NCI-H2081 (cell line): Measurements from ENCODE around the gene ERMP1.
"Not testable (repeated sequence)": the region's sequence is repeated elsewhere in the genome, so short reads cannot be mapped to it uniquely, and the experiment has no call there.

ENCODE experiments used
- DNase-seq, 2 experiments: peaks; one replicate each; lab custom pipeline; 2025; lab: John Stamatoyannopoulos, UW

Gene ERMP1

GRCh38 chr9:5832538-5833529 lies at the start of gene ERMP1:
Gene ERMP1 (minus strand): TSS chr9:5833117. CDS start chr9:5833027, 90 bp downstream.
- peak; percentile 93 for DNase-seq

DNA sequence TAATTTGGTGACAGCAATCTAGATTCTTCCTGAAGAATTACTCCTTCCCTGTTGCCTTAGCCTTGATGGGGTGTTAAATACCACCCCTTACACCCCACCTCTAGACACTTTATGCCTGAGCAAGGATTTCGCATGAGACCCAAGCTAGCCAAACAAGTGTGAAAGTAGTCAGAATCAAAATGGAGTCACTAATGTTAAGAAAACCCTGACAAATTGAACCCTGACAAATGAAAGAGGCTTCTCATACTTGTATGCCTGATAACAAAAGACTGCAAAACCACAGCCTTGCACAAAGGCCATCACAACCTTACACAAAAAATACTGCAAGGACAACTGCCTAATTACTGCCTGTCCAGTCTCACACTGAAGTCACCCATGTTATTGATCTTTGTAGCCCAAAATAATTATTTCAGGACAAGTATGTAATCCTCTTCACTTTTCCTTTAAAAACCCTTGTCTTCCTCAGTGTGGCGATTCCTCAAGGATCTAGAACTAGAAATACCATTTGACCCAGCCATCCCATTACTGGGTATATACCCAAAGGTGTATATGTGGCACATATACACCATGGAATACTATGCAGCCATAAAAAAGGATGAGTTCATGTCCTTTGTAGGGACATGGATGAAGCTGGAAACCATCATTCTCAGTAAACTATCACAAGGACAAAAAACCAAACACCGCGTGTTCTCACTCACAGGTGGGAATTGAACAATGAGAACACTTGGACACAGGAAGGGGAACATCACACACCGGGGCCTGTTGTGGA lies 49.5 kb upstream of the ERMP1 start:
- DNase-seq, result not testable (repeated sequence)

- DNase-seq, result no peak
Measured at GRCh38 chr9:5879419-5880181, 46.7 kb upstream of the ERMP1 start.

GRCh38 chr9:5876711-5877110 lies 43.8 kb upstream of the ERMP1 start:
- no peak for DNase-seq

DNA sequence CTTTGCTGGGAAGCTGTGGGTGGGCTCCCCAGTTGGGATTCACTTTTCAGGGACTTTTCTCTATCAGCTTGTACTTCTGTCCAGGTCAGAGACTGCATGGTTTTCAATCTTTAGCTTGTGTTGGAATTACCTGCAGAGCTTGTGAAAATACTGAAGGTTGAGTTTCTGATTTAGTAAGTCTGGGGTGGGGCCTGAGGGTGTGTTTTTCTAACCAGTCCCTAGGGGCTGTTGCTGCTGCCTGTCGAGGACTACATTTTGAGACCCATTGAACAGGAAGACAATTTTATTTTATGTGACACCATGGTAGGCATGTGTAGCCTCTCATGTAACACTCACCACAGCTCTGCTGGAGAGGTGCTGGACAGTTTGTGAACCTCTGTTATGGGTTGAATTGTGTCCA lies 43.1 kb upstream of the ERMP1 start:
- no peak for DNase-seq

DNA sequence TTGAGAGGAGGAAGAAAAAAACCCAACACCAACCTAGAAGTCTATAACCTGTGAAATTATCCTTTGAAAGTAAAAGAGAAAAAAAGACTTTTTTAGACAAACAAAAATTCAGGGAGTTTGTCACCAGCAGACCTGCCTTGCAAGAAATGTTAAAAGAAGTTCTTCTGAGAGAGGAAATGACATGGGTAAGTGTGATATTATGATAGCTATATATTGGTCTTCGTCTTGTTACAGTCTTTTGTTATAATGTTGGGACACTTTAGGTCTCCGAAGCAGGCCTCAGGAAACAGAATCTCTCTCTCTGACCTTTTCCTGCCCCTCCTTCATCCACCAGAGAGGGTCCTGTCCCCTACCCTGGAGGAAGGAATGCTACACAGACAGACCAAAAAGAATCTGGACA lies 41.1 kb upstream of the ERMP1 start:
- no peak for DNase-seq

DNA sequence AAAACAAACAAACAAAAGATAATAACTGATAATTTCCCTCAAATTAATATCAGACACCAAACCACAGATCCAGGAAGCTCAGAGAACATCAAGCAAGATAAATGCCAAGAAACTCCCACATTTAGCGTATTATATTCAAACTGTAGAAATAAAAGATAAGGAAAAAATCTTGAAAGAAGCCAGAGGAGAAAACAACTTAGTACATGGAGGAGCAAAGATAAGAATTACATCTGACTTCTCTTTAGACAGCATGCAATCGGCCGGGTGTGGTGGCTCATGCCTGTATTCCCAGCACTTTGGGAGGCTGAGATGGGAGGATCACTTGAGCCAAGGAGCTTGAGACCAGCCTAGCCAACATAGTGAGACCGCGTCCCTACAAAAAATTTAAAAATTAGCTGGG lies 40.5 kb upstream of the ERMP1 start:
- no peak for DNase-seq

DNA sequence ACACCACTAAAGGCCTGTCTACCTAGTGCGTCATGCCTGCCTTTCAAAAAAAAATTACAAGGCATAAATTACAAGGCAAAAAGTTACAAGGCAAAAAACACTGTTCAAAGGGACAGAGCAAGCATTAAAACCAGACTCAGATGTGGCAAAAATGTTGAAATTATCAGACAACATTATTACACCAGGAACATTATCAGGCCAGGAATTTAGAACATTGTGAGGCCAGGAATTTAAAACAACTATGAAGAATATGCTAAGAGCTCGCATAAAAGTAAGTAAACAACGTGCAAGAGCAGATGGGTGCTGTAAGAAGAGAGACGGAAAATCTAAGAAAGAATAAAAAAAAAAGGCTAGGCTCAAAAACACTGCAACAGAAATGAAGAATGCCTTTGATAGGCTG lies 39.6 kb upstream of the ERMP1 start:
- DNase-seq, result no peak

- no peak for DNase-seq
Measured at GRCh38 chr9:5871785-5872184, 38.9 kb upstream of the ERMP1 start.

- no peak for DNase-seq
Measured at GRCh38 chr9:5870691-5871090, 37.8 kb upstream of the ERMP1 start.

DNA sequence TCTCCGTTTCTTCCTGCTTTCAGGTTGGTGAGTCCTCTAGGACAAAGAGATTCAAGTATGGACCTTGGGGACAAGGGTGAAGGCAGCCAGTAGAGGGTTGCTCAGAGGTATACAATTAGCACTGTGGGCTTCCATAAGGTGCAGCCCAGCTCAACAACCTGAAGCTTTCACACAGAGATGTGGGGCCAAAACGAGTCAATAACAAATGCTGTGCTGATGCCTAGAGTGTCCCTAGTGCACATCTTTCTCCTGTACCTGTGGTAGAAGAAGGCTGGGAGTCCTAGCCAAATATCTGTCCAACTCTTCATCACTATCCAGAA lies 37.1 kb upstream of the ERMP1 start:
- no peak for DNase-seq

GRCh38 chr9:5869315-5870019 lies 36.5 kb upstream of the ERMP1 start:
- no peak for DNase-seq

DNA sequence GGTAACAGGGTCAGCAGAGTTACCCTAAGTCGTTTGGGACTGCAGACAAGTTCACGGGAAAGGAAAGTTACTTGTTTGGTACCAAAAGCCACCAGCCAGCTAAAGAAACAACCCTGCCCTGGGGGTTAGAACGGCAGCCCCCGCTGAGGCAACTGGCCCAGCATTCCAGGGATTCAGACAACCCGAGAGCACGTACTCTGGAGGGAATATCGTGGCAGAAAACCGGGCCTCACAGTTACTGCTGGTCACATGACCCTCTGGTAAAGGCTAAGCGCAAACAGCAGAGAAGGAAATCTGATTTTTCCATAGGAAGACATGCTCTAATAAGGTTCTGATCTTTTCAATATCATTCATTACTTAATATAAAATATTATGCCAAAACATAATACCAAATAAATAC lies 35.3 kb upstream of the ERMP1 start:
- no peak for DNase-seq

DNA sequence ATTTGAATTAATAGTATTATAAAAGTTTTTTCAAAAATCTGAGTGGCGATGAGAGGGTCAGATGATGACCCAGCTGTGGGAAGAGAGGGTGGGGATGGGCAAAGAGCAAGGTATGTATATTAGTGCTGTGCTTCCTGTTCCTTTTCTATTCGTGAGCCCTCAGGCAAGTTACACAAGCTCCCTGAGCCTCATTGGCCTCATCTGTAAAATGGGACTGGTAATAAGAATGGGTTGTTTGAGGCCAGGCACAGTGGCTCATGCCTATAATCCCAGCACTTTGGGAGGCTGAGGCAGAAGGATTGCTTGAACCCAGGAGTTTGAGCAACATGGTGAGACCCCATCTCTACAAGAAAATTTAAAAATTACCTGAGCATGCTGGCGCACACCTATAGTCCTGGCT lies 33.8 kb upstream of the ERMP1 start:
- DNase-seq, result no peak

GRCh38 chr9:5866272-5866671 lies 33.4 kb upstream of the ERMP1 start:
- no peak for DNase-seq

- DNase-seq, result no peak
Measured at GRCh38 chr9:5864446-5864845, 31.5 kb upstream of the ERMP1 start.

DNA sequence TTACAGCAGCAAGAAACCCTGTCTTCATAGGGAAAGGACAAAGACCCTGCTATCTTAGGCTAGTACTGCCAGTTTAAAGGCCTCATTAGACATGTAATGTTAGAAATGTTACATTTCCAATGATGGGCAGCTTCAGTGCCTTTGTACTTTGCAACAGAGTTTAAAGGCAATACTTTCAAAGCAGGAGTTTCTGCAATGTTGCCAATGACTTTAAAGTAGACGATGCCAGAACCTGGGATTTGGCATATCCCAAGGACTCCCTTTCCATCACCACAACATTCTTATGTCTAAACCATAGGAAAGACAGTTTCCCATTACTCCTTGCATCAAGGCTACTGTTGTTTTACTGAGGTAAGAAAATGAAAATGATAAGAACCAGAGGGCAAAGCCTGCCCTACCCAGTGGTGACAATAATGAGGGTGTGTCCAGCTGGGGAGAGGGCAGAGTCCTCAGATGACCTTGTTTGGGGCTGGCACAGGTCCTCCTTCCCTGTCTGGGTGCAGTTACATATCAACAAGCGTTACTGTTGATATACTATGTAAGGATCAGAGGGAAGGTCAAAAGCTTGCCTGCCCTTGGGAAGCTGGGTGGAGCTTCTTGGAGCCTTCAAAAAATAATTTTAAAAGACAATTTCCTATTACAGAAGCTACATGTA lies 30.3 kb upstream of the ERMP1 start:
- no peak for DNase-seq

GRCh38 chr9:5858833-5859232 lies 25.9 kb upstream of the ERMP1 start:
- no peak for DNase-seq

DNA sequence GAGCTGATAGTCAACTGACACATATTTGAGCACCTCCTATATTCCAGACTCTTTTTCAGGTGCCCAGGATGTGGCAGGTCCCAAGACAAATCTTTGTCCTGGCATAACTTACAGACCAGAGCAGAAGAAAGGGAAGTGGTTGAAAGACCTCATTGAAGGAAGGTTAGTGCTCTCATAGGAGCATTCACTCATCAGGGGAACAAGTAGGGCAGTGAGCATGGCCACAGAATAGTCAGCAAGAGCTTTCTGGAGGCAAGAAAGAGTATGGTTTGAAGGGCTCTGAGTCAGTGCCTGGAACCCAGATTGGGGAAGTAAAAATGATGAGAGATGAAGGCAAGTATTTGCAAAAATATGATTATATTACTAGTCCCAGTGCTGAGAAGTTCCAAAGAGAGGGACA lies 25.0 kb upstream of the ERMP1 start:
- no peak for DNase-seq

DNA sequence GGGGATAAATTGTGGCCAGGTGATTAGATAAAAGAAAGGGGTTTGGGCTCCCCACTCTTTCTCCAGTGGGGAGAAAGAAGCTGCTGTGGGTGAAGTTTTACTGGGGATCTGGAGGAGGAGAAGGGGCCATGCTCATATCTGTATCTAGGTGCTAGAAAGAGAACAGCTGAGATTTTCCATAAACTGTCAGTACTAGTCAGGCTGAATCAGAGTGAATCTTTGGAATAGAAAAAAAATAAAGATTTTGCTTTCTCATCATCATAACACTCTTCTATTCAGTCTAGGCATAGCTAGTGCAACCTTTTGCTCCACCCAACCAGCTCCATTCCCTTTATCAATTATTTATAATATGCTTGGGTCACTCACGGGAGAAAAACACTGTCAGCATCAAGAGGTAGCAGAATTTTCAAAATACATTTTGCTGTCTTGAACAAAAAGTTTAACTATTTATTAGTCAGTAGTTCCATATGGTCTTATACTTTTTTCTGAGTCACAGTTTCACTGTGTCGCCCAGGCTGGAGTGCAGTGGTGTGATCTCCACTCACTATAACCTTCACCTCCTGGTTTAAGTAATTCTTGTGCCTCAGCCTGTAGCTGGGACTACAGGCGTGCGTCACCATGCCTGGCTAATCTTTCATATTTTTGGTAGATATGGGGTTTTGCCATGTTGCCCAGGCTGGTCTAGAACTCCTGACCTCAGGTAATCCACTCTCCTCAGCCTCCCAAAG lies 21.3 kb upstream of the ERMP1 start:
- no peak for DNase-seq

DNA sequence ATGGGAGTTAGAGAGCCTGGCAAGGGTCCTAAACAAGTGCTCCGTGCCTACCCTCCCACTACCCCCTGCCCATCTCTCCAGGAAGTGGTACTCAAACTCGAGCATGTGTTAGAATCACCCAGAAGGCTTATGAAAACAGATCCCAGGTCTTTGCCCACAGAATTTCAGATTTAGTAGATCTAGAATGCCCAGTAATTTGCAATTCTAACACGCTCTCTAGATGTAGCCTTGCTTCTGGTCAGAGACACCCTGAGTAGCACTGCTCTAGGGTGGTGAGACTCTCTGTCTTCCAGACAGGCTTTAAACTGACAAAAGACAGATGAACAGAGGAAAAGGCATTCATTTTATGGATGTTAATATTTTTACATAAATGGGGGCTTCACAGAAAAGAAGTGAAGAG lies 20.7 kb upstream of the ERMP1 start:
- DNase-seq, result no peak
